GM23338 (cell line): Measurements from ENCODE around the gene CDC34.

Experiments
- CREB1 ChIP-seq: fragments of 250-450 bp; sonication (Bioruptor Pico); IDR thresholded peaks from 2 replicates; pipeline ENCODE4 v1.5.0; 2020; ENCODE audit warnings: low read depth, mild to moderate bottlenecking, moderate library complexity
- EZH2 ChIP-seq: fragments of 200-600 bp; sonication (generic); IDR thresholded peaks from one replicate; pipeline ENCODE4 v1.8.0; 2017; ENCODE audit warnings: antibody characterized with exemption, mild to moderate bottlenecking, low read depth; ENCODE audit not compliant: unreplicated experiment
- NANOG ChIP-seq: IDR thresholded peaks from 2 replicates; pipeline ENCODE4 v1.6.1; 2016; ENCODE audit warnings: antibody characterized with exemption, borderline replicate concordance
- POLR2AphosphoS5 ChIP-seq: IDR thresholded peaks from 2 replicates; pipeline ENCODE4 v1.6.1; 2016; ENCODE audit warnings: antibody characterized with exemption, low read depth
- TF ChIP-seq, protein P1 (sequence below), 2 experiments: fragments of 200-600 bp in 1 of 2; sonication (generic) in 1 of 2; conservative IDR thresholded peaks; 2 replicates each; pipeline versions ENCODE4 v1.5.1 to v1.6.1; 2016 to 2017; ENCODE audit warnings: antibody characterized with exemption in 2 of 2, low read depth in 2 of 2, mild to moderate bottlenecking in 2 of 2, moderate library complexity in 1 of 2
- TF ChIP-seq, protein P2 (sequence below): IDR thresholded peaks from 2 replicates; pipeline ENCODE4 v1.6.1; 2016; ENCODE audit warnings: antibody characterized with exemption

- TF ChIP-seq POLR2AphosphoS5 (no peak), EZH2 (no peak), NANOG (no peak), CREB1 (no peak)
- TF ChIP-seq, protein P1, sequence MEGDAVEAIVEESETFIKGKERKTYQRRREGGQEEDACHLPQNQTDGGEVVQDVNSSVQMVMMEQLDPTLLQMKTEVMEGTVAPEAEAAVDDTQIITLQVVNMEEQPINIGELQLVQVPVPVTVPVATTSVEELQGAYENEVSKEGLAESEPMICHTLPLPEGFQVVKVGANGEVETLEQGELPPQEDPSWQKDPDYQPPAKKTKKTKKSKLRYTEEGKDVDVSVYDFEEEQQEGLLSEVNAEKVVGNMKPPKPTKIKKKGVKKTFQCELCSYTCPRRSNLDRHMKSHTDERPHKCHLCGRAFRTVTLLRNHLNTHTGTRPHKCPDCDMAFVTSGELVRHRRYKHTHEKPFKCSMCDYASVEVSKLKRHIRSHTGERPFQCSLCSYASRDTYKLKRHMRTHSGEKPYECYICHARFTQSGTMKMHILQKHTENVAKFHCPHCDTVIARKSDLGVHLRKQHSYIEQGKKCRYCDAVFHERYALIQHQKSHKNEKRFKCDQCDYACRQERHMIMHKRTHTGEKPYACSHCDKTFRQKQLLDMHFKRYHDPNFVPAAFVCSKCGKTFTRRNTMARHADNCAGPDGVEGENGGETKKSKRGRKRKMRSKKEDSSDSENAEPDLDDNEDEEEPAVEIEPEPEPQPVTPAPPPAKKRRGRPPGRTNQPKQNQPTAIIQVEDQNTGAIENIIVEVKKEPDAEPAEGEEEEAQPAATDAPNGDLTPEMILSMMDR (conservative IDR thresholded peaks at IDR 0.05; ENCODE audit: low read depth in 2 of 2), result no peak
- TF ChIP-seq, protein P2, sequence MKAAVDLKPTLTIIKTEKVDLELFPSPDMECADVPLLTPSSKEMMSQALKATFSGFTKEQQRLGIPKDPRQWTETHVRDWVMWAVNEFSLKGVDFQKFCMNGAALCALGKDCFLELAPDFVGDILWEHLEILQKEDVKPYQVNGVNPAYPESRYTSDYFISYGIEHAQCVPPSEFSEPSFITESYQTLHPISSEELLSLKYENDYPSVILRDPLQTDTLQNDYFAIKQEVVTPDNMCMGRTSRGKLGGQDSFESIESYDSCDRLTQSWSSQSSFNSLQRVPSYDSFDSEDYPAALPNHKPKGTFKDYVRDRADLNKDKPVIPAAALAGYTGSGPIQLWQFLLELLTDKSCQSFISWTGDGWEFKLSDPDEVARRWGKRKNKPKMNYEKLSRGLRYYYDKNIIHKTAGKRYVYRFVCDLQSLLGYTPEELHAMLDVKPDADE, result no peak
These were observed 39.4 kb upstream of the CDC34 start for GRCh38 chr19:492091-492531.
